GM21528 (cell line): Measurements from ENCODE around the gene ALK.

ENCODE experiments used
- ATAC-seq: cut with Tn5 transposase; IDR thresholded peaks from one replicate; pipeline ENCODE4 v1.9.1; 2021; ENCODE audit warnings: mild to moderate bottlenecking, moderate library complexity; ENCODE audit not compliant: unreplicated experiment, low FRiP score

The ALK gene

GRCh38 chr2:29479401-29479800, 442.0 kb downstream of the ALK start:
- ATAC-seq: no peak

GRCh38 chr2:29478641-29479040, 442.7 kb downstream of the ALK start:
- ATAC-seq: no peak

- ATAC-seq: no peak
These were observed 444.2 kb downstream of the ALK start for GRCh38 chr2:29477186-29477585.

GRCh38 chr2:29475499-29475898, 445.9 kb downstream of the ALK start:
- ATAC-seq: no peak

- no peak for ATAC-seq
These were observed 451.4 kb downstream of the ALK start for GRCh38 chr2:29469961-29470360.

- no peak for ATAC-seq
These were observed 451.9 kb downstream of the ALK start for GRCh38 chr2:29469516-29469915.

- no peak for ATAC-seq
These were observed 458.0 kb downstream of the ALK start for GRCh38 chr2:29463181-29463900.

GRCh38 chr2:29462293-29462692, 459.1 kb downstream of the ALK start:
- ATAC-seq: no peak

- no peak for ATAC-seq
These were observed 461.2 kb downstream of the ALK start for GRCh38 chr2:29460190-29460589.

- no peak for ATAC-seq
These were observed 461.8 kb downstream of the ALK start for GRCh38 chr2:29459445-29460179.

GRCh38 chr2:29456429-29456828, 465.0 kb downstream of the ALK start:
- no peak for ATAC-seq

GRCh38 chr2:29455200-29455860, 466.1 kb downstream of the ALK start:
- ATAC-seq: no peak

GRCh38 chr2:29452036-29452435, 469.4 kb downstream of the ALK start:
- ATAC-seq: no peak

GRCh38 chr2:29450596-29451222, 470.7 kb downstream of the ALK start:
- no peak for ATAC-seq

- ATAC-seq: no peak
These were observed 471.9 kb downstream of the ALK start for GRCh38 chr2:29449499-29449898.

GRCh38 chr2:29448096-29448688, 473.2 kb downstream of the ALK start:
- no peak for ATAC-seq

GRCh38 chr2:29447513-29447912, 473.9 kb downstream of the ALK start:
- ATAC-seq: no peak

- no peak for ATAC-seq
These were observed 474.5 kb downstream of the ALK start for GRCh38 chr2:29446847-29447246.

- ATAC-seq: no peak
These were observed 477.2 kb downstream of the ALK start for GRCh38 chr2:29444150-29444549.

- ATAC-seq: no peak
These were observed 477.8 kb downstream of the ALK start for GRCh38 chr2:29443627-29444026.

GRCh38 chr2:29443151-29443550, 478.2 kb downstream of the ALK start:
- ATAC-seq: no peak
